GM23248 (cell line): ENCODE data around the gene CPEB3. TPM values are rescaled to one million over a fixed set of nuclear protein-coding genes. Genes with fewer than 3 reads are reported as not detected.

Experiments used
- DNase-seq: peaks from one replicate; pipeline ENCODE4 v3.0.0-alpha.2; 2015
- H2AFZ ChIP-seq: fragments of 200-600 bp; sonication (generic); 2 replicates; pipeline ENCODE4 v1.6.1; 2016; ENCODE audit warnings: antibody characterized with exemption
- H3F3A ChIP-seq: fragments of 200-600 bp; sonication (generic); 2 replicates; pipeline ENCODE4 v1.6.1; 2016; ENCODE audit warnings: mild to moderate bottlenecking, antibody characterized with exemption, mixed run types; ENCODE audit not compliant: insufficient read depth
- H3K27ac ChIP-seq: fragments of 200-600 bp; sonication (generic); 2 replicates; pipeline ENCODE4 v1.5.1; 2016; ENCODE audit warnings: mild to moderate bottlenecking
- H3K27me3 ChIP-seq: fragments of 200-600 bp; sonication (generic); replicated peaks from 2 replicates; pipeline ENCODE4 v1.6.1; 2016; ENCODE audit warnings: mild to moderate bottlenecking; ENCODE audit not compliant: insufficient read depth
- H3K36me3 ChIP-seq: fragments of 200-600 bp; sonication (generic); 2 replicates; pipeline ENCODE4 v1.6.1; 2016; ENCODE audit warnings: low read depth, mild to moderate bottlenecking
- H3K4me1 ChIP-seq: fragments of 200-600 bp; sonication (generic); 2 replicates; pipeline ENCODE4 v1.6.1; 2016; ENCODE audit warnings: mild to moderate bottlenecking; ENCODE audit not compliant: insufficient read depth
- H3K4me2 ChIP-seq: fragments of 200-600 bp; sonication (generic); one replicate; pipeline ENCODE4 v1.6.1; 2016; ENCODE audit warnings: mild to moderate bottlenecking; ENCODE audit not compliant: unreplicated experiment
- H3K4me3 ChIP-seq: fragments of 200-600 bp; sonication (generic); 2 replicates; pipeline ENCODE4 v1.5.1; 2016; ENCODE audit warnings: mild to moderate bottlenecking
- H3K79me2 ChIP-seq: fragments of 200-600 bp; sonication (generic); 2 replicates; pipeline ENCODE4 v1.6.1; 2016; ENCODE audit warnings: mild to moderate bottlenecking; ENCODE audit not compliant: insufficient read depth
- H3K9ac ChIP-seq: fragments of 200-600 bp; sonication (generic); 2 replicates; pipeline ENCODE4 v1.6.1; 2016; ENCODE audit warnings: mild to moderate bottlenecking
- H3K9me2 ChIP-seq: fragments of 200-600 bp; sonication (generic); 2 replicates; pipeline ENCODE4 v1.6.1; 2016; ENCODE audit warnings: mixed run types, mild to moderate bottlenecking, moderate library complexity; ENCODE audit not compliant: insufficient read depth
- H3K9me3 ChIP-seq: fragments of 200-600 bp; sonication (generic); one replicate; pipeline ENCODE4 v1.6.1; 2017; ENCODE audit warnings: low read depth
- H4K20me1 ChIP-seq: fragments of 200-600 bp; sonication (generic); 2 replicates; pipeline ENCODE4 v1.6.0; 2016; ENCODE audit not compliant: insufficient read depth
- EZH2 ChIP-seq: fragments of 200-600 bp; sonication (generic); IDR thresholded peaks from 2 replicates; pipeline ENCODE4 v1.6.1; 2018; ENCODE audit warnings: antibody characterized with exemption, mild to moderate bottlenecking; ENCODE audit not compliant: insufficient read depth, poor library complexity, severe bottlenecking
- EZH2phosphoT487 ChIP-seq: fragments of 200-600 bp; sonication (generic); IDR thresholded peaks from 2 replicates; pipeline ENCODE4 v1.6.1; 2018; ENCODE audit warnings: antibody characterized with exemption, moderate library complexity, mild to moderate bottlenecking, low read depth; ENCODE audit not compliant: insufficient read depth
- WGBS, 2 experiments: methylation state at CpG; one replicate each; pipeline ENCODE4 v1.1.6; 2015 to 2017; ENCODE audit warnings: low lambda C conversion rate in 2 of 2, low coverage in 1 of 2; ENCODE audit errors: missing lambda C conversion rate in 2 of 2; 5-methylcytosine and 5-hydroxymethylcytosine counted together
- in situ Hi-C: fragments of 300-500 bp; cut with MboI; formaldehyde crosslinking; loops from 2 replicates; pipeline ENCODE4 v1.15.0; 2020
- polyA plus RNA-seq: library from polyadenylated mRNA; unstranded; fragments of >200 nt; fragmentation: Nextera tagmentation; extraction: Ambion mirVana; gene quantifications from 2 replicates; pipeline ENCODE4 v1.2.1, GENCODE V29; 2016
- total RNA-seq: library from RNA; depleted of rRNA; stranded (reverse); fragments of >200 nt; shearing (Covaris generic); gene quantifications from 2 replicates; pipeline ENCODE4 v1.2.3, GENCODE V29; 2014

The CPEB3 gene
- total and polyA plus RNA-seq, 2 experiments from 2014 or later, result 0.60 to 1.1 TPM

DNA sequence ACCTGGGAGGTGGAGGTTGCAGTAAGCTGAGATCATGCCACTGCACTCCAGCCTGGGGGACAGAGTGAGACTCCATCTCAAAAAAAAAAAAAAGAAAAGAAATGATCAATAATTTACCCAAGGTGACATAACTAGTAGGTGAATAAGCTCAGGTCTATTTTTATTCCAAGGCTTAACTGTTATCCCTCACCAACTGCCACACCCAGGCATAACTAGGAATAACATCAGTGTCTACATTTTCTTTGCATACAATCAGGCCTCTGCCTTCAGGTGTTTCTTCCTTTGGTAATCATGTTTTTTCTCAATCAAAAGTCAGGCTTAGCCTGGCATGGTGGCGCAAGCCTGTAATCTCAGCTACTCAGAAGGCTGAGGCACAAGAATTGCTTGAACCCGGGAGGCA lies 26.6 kb downstream of the CPEB3 start:
- in situ Hi-C loops, result no loop called here
- no peaks in the 10 kb centered on the region for H3F3A ChIP-seq
- H3K4me1 ChIP-seq, result no peaks in the 10 kb centered on the region
- no peak overlapping the region for H3K9ac ChIP-seq
- H4K20me1 ChIP-seq, result no peaks in the 10 kb centered on the region
- no peak overlapping the region for H3K4me2 ChIP-seq
- no peaks in the 10 kb centered on the region for H3K79me2 ChIP-seq
- TF ChIP-seq EZH2phosphoT487 (no peak), EZH2 (no peak)
- no peak overlapping the region for H3K27ac ChIP-seq
- no peaks in the 10 kb centered on the region for H3K9me3 ChIP-seq
- no peaks in the 10 kb centered on the region for H3K9me2 ChIP-seq
- no peaks in the 10 kb centered on the region for H3K36me3 ChIP-seq
- no peak overlapping the region for H3K4me3 ChIP-seq
- no peak for DNase-seq
- no peak overlapping the region for H2AFZ ChIP-seq
- no peaks in the 10 kb centered on the region for H3K27me3 ChIP-seq
- 84 to 98% methylated on average over 2 of the region's 2 CpGs for WGBS, 2 experiments

DNA sequence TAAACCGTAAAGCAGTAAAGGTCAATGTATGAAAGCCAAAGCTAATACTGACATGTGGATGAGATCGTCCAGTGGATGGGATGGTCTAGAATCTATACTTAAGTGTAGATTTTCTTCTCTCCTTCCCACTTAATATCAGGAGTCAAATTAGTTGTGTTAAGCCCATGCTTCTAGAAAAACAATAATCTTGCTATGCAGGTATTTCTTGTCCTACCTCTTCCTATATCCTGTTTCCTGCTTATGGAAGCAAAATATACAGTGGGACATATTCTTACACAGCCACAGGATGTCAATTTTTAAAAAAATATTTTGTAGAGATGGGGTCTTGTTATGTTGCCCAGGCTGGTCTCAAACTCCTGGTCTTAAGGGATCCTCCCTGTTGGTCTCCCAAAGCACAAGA lies 27.5 kb downstream of the CPEB3 start:
- Histone ChIP-seq H3K9me2 (no peaks in the 10 kb centered on the region), H3K79me2 (no peaks in the 10 kb centered on the region), H3K36me3 (no peaks in the 10 kb centered on the region), H3K4me2 (no peak overlapping the region), H3K9ac (no peak overlapping the region), H3K9me3 (no peaks in the 10 kb centered on the region), H3K27ac (no peak overlapping the region), H3F3A (no peaks in the 10 kb centered on the region), H3K4me1 (no peaks in the 10 kb centered on the region), H3K4me3 (no peak overlapping the region), H4K20me1 (no peaks in the 10 kb centered on the region), H3K27me3 (no peaks in the 10 kb centered on the region), H2AFZ (no peak overlapping the region)
- 96 to 100% methylated on average over 2 of the region's 2 CpGs for WGBS, 2 experiments
- DNase-seq, result no peak
- TF ChIP-seq EZH2phosphoT487 (no peak), EZH2 (no peak)
- in situ Hi-C loops, result no loop called here

DNA sequence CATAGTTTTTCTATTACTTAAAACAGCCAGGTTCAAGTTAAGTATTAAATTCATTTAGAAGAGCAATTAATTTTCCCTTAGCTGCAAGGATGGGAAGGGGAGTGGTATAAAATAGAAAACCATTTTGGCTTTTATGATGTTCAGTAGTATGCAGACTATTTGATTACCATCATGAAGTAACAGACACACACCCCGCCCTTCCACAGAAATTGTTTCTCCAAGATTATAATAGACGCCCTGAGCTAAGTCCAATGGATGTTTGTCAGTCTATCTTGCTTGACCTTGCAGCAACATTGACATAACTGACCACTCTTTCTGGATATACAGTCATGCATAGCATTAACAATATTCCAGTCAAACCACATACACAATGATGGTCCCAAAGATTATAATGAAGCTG lies 42.3 kb downstream of the CPEB3 start:
- Histone ChIP-seq H3K4me3 (no peak overlapping the region), H3K27ac (no peak overlapping the region), H2AFZ (no peak overlapping the region), H3K4me1 (no peaks in the 10 kb centered on the region), H3K36me3 (no peaks in the 10 kb centered on the region), H3F3A (no peaks in the 10 kb centered on the region), H3K27me3 (no peaks in the 10 kb centered on the region), H3K9me3 (no peaks in the 10 kb centered on the region), H3K4me2 (no peak overlapping the region), H3K9ac (no peak overlapping the region), H3K9me2 (no peaks in the 10 kb centered on the region), H4K20me1 (no peaks in the 10 kb centered on the region), H3K79me2 (no peaks in the 10 kb centered on the region)
- no peak for DNase-seq
- no peak for TF ChIP-seq EZH2phosphoT487
- TF ChIP-seq EZH2, result no peak
- in situ Hi-C loops, result no loop called here
- 93 to 97% methylated on average over 2 of the region's 2 CpGs for WGBS, 2 experiments

DNA sequence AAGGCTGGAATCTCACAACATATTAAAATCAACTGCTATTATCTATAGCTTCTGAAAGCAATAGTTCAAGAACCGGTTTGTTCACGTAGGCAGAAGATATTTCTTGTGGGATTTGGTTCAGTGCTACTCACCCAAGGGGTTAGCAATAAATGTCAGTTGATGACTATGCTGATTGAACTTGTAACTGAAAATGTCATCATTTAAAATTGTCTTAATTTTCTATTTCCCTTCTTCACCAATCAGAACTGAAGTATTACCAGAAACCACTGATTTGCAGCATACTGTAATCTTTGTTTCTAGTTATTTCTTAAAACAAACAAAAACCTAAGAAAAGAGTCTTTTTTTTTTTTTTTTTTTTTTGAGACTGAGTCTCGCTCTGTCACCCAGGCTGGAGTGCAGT lies 46.1 kb downstream of the CPEB3 start:
- in situ Hi-C loops, result no loop called here
- Histone ChIP-seq H2AFZ (no peak overlapping the region), H3K79me2 (no peaks in the 10 kb centered on the region), H3K4me2 (no peak overlapping the region), H4K20me1 (no peaks in the 10 kb centered on the region), H3K9ac (no peak overlapping the region), H3K9me3 (no peaks in the 10 kb centered on the region), H3K4me3 (no peak overlapping the region), H3K36me3 (no peaks in the 10 kb centered on the region), H3F3A (peaks cover 18% of the 10 kb centered on the region; the same call in 1 of the 2 replicates), H3K9me2 (no peaks in the 10 kb centered on the region), H3K27me3 (no peaks in the 10 kb centered on the region), H3K27ac (no peak overlapping the region), H3K4me1 (peaks cover 7% of the 10 kb centered on the region; the same call in 1 of the 2 replicates)
- TF ChIP-seq EZH2phosphoT487 (no peak), EZH2 (no peak)
- WGBS, 2 experiments, result 97% methylated on average over 3 of the region's 3 CpGs
- no peak for DNase-seq
